GM23248 (cell line): Measurements from ENCODE around the gene GINS2.

Source experiments
- EZH2 ChIP-seq: fragments of 200-600 bp; sonication (generic); IDR thresholded peaks from 2 replicates; pipeline ENCODE4 v1.6.1; 2018; ENCODE audit warnings: antibody characterized with exemption, mild to moderate bottlenecking; ENCODE audit not compliant: insufficient read depth, poor library complexity, severe bottlenecking
- EZH2phosphoT487 ChIP-seq: fragments of 200-600 bp; sonication (generic); IDR thresholded peaks from 2 replicates; pipeline ENCODE4 v1.6.1; 2018; ENCODE audit warnings: antibody characterized with exemption, moderate library complexity, mild to moderate bottlenecking, low read depth; ENCODE audit not compliant: insufficient read depth

GRCh38 chr16:85728879-85729278 lies 40.1 kb upstream of the GINS2 start:
- no peak for TF ChIP-seq EZH2
- no peak for TF ChIP-seq EZH2phosphoT487
